Activated naive CD4-positive, alpha-beta T cell treated with anti-CD3 and anti-CD28 coated beads, Interleukin-2, amount 10 ng/mL, durations not matched to agents 7 days and 5 days (primary cell): Measurements from ENCODE around the gene UBXN11.
A peak's percentile ranks its signal among the peaks of the same experiment; 100 is the strongest.

Experiments used
- CTCF ChIA-PET: fragments of 350-600 bp; sonication (Branson Sonifier 250); formaldehyde crosslinking; loops from one replicate; lab custom pipeline; 2021; ENCODE audit warnings: antibody characterized with exemption; lab: Charles Lee
- DNase-seq: peaks from one replicate; pipeline ENCODE4 v3.0.0-alpha.2; 2020
- H3K27ac Mint-ChIP-seq: one replicate; pipeline ENCODE4 v1.8.0; 2021; ENCODE audit warnings: mild to moderate bottlenecking, moderate library complexity, mixed read lengths
- H3K27me3 Mint-ChIP-seq: one replicate; pipeline ENCODE4 v1.8.0; 2021; ENCODE audit warnings: mild to moderate bottlenecking, mixed read lengths
- H3K36me3 Mint-ChIP-seq: one replicate; pipeline ENCODE4 v1.8.0; 2021; ENCODE audit warnings: mixed read lengths
- H3K4me1 Mint-ChIP-seq: one replicate; pipeline ENCODE4 v1.8.0; 2021; ENCODE audit warnings: mixed read lengths
- H3K4me3 Mint-ChIP-seq: one replicate; pipeline ENCODE4 v1.8.0; 2021; ENCODE audit warnings: mild to moderate bottlenecking, moderate library complexity, mixed read lengths
- H3K9me3 Mint-ChIP-seq: one replicate; pipeline ENCODE4 v1.8.0; 2021; ENCODE audit warnings: mixed read lengths

The UBXN11 gene

GRCh38 chr1:26237230-26237966 lies 69.0 kb downstream of the UBXN11 start:
- Mint-ChIP-seq H3K27me3 (peaks cover 11% of the 10 kb centered on the region), H3K9me3 (no peaks in the 10 kb centered on the region), H3K36me3 (peaks cover 28% of the 10 kb centered on the region), H3K4me3 (peak overlapping the region; percentile 19), H3K4me1 (peaks cover 39% of the 10 kb centered on the region), H3K27ac (no peak overlapping the region)
- CTCF ChIA-PET: interaction anchor here (1.4 kb wide), 1 partner anchor 180 kb away, joined by 7 read pairs; no protein-coding TSS in a partner anchor
- no peak for DNase-seq

GRCh38 chr1:26234644-26235370 lies 71.6 kb downstream of the UBXN11 start:
- DNase-seq: peak; percentile 29
- Mint-ChIP-seq H3K9me3 (no peaks in the 10 kb centered on the region), H3K27me3 (peaks cover 24% of the 10 kb centered on the region), H3K36me3 (peaks cover 23% of the 10 kb centered on the region), H3K4me3 (peak overlapping the region; percentile 93), H3K4me1 (peaks cover 39% of the 10 kb centered on the region), H3K27ac (peak overlapping the region; percentile 92)
- CTCF ChIA-PET: interaction anchor here (0.6 to 4.4 kb wide), 41 partner anchors 11 to 198 kb away, joined by 3 to 36 read pairs (median 4); partner anchors contain the start of genes C1orf232, CATSPER4, DHDDS and SH3BGRL3

GRCh38 chr1:26233903-26234643 lies 72.4 kb downstream of the UBXN11 start, which contains the start of gene CEP85:
TSS of gene CEP85 (plus strand) at chr1:26234200. CDS start at chr1:26239784, 5,584 bp downstream.
- Mint-ChIP-seq H3K27me3 (peaks cover 24% of the 10 kb centered on the region), H3K4me1 (peaks cover 39% of the 10 kb centered on the region), H3K4me3 (peak within 1 kb of the TSS; percentile 93), H3K9me3 (no peaks in the 10 kb centered on the region), H3K36me3 (peaks cover 20% of the 10 kb centered on the region), H3K27ac (peak within 1 kb of the TSS; percentile 92)
- DNase-seq: peak; percentile 99
- CTCF ChIA-PET: interaction anchor here (0.6 to 4.4 kb wide), 38 partner anchors 10 to 198 kb away, joined by 3 to 36 read pairs (median 4); partner anchors contain the start of genes C1orf232, CATSPER4, DHDDS and ZNF593
